Putamen (tissue), 1 donor: ENCODE data around the gene OXA1L.
"Not testable (repeated sequence)": the region's sequence is repeated elsewhere in the genome, so short reads cannot be mapped to it uniquely, and the experiment has no call there.

Experiments used
- DNase-seq: peaks from one replicate; pipeline ENCODE4 v3.0.0-alpha.2; 2016; ENCODE audit warnings: low spot score

Gene OXA1L

DNA sequence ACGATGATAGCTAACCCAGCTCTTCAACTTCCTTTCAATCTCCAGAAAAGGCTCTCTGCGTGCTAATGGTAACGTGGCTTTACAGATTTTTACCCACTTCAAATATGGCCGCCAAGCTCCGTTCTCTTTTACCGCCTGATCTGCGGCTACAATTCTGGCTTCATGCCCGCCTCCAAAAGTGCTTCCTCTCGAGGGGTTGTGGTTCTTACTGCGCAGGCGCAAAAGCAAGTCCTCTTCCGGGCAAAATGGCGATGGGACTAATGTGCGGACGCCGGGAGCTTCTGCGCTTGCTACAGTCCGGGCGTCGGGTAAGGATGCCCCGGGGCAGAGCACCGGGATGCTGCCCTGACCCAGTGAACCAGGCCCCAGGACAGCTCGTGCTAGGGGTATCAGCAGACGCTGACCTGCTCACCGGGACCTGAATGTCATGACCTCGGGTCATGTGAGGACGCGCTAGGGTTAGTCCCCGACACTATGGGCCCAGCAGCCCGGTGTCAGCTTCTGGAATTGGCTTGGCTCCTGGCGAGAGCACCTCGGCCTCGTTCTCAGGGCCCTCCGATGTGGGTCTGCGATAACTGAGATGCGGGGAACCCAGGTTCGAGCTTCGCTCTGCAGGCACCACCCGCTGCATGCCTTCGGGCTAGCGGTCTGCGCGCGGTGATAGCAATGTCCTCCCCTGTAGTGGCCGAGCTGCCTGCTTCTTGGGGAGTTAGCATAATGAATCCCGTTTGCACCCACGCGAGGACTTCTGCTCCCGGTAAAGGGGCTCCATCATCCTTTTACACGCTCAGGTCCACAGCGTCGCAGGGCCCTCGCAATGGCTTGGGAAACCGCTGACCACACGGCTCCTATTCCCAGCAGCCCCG, at the start of gene OXA1L:
Gene OXA1L, plus strand, starts transcription at position 232 of the 866 bp plus-strand sequence. Its CDS starts 14 bp downstream, at position 246.
- peak; percentile 97 for DNase-seq

DNA sequence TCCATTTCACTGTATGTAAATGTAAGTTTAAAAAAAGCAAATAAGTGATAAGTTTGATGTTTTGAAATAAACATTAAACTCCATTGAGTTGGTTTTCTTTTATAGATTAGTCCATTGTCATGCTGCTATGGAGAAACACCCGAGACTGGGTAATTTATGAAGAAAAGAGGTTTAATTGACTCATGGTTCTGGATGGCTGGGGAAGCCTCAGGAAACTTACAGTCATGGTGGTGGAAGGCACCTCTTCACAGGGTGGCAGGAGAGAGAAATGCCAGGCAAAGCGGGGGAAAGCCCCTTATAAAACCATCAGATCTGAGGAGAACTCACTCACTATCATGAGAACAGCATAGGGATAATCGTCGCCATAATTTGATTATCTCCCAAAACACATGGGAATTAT, 48.4 kb upstream of the OXA1L start:
- no peak for DNase-seq

DNA sequence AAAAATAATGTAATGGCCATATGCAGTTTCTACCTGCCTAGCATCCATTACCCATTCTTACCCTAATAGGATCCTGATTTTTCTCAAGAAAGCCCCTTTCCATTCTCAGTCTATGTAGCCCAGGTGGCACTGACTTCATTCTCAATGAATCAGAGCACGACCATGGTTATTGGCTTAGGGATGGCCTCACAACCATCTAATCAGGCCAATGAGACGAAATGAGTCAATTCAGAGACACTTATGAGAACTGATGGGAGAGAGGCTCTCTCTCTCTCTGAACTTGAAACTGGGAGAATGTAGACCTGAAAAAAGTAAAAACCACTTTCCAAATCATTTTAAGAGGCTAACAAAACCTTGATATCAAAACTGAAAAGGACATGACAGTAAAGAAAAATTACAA, 45.3 kb upstream of the OXA1L start:
- DNase-seq: no peak

DNA sequence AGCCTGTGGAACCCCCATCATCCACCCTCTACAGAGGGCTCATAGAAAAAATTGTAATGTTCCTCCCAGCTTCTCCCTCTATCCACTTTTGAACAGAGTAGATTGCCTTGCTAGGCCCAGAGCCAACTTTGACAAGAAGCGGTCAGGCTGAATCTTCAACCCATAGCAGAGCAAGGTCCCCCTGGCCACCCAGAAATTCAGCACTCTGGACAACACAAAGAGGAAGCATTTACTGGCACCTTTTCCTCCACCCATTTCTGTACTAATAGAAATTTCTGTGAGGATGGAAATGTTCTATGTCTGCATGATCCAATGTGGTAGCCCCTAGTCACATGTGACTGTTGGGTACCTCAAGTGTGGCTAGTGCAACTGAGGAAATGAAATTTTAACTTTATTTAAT, 42.7 kb upstream of the OXA1L start:
- no peak for DNase-seq

DNA sequence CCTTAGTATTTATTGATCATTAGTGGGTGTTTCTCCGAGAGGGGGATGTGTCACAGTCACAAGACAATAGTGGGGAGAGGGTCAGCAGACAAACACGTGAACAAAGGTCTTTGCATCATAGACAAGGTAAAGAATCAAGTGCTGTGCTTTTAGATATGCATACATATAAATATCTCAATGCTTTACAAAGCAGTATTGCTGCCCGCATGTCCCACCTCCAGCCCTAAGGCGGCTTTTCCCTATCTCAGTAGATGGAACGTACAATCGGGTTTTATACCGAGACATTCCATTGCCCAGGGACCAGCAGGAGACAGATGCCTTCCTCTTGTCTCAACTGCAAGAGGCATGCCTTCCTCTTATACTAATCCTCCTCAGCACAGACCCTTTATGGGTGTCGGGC, 41.6 kb upstream of the OXA1L start:
- DNase-seq: not testable (repeated sequence)

DNA sequence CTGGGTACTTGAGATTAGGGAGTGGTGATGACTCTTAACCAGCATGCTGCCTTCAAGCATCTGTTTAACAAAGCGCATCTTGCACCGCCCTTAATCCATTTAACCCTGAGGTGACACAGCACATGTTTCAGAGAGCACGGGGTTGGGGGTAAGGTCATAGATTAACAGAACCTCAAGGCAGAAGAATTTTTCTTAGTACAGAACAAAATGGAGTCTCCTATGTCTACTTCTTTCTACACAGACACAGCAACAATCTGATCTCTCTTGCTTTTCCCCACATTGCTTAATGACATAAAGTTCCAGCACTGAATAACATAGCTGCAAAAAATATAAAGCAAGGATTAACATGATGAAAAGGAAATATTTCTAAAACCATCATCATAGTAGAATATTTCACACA, 41.1 kb upstream of the OXA1L start:
- DNase-seq: not testable (repeated sequence)

DNA sequence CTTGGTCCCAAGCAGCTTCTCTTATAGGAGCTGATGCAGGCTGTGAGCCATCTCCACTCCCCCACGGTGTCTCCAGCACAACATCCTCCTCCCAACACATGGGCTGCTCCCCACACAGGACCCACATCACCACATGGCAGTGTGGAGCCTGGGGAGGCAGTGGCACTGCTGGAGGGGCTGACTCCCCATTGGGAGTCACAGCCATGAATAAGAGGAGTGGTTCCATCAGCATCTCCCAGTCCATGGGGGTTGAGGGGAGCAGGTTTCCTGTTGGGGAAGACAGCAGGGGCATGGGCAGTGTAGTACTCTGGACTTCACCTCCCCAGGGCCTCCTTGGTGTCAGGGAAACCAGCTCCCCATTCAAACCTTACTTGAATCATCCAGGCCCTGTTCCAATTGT, 40.5 kb upstream of the OXA1L start:
- DNase-seq: no peak

DNA sequence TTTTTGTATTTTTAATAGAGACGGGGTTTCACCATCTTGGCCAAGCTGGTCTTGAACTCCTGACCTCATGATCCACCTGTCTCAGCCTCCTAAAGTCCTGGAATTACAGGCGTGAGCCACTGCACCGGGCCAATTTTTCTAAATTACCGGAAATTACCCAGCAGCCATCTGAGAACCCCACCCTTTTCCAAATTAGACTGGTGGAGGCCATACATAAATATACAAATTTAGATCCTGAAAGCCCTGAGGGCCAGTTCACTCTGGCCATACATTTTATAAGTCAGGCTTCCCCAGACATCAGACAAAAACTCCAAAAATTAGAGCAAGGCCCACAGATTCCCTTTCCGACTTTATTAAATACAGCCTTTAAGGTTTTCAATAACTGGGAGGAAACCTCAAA, 34.4 kb upstream of the OXA1L start:
- not testable (repeated sequence) for DNase-seq

DNA sequence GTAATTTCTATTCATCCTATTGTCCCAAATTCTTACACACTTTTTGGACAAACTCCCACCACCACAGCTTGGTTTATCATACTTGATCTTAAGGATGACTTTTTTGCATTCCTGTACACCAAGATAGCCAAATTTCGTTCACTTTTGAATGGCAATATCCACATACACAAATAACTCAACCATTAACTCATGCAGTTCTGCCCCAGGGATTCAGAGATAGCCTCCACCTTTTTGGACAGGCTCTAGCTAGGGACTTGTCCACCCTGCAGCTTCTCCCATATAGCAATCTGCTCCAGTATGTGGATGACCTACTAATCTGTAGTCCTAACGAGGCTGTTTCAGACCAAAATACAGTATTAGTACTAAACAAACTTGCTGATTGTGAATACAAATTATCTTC, 32.7 kb upstream of the OXA1L start:
- no peak for DNase-seq

DNA sequence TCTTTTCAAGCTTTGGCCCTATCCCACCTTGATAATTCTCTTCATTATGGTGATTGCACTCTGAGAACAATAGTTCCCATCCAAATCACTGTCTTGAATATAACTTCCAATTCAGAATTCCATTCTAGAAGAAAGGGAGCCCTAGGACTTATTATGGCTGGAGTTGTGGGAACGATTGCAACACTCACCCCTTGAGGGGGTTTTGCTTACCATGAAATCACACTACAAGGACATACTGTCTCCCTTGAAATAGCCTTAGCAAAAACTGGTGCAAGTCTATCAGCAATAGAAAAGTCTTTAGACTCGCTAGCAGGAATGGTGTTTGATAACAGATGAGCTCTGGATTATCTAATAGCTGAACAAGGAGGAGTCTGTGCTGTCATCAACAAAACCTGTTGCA, 31.4 kb upstream of the OXA1L start:
- DNase-seq: no peak

DNA sequence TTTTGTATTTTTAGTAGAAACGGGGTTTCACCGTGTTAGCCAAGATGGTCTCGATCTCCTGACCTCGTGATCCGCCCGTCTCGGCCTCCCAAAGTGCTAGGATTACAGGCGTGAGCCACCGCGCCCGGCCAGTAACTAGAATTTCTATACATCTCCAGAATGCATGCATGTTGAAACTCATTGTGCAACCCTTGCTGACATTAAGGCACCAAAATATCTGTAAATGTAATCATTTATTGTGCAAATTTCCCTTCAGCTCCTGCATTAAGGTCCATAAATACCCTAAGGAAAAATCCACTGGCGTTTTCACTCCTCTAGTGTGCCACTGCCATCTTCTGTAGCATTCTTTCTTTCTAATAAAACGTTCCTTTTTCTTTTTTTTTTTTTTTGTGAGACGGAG, 30.1 kb upstream of the OXA1L start:
- not testable (repeated sequence) for DNase-seq

DNA sequence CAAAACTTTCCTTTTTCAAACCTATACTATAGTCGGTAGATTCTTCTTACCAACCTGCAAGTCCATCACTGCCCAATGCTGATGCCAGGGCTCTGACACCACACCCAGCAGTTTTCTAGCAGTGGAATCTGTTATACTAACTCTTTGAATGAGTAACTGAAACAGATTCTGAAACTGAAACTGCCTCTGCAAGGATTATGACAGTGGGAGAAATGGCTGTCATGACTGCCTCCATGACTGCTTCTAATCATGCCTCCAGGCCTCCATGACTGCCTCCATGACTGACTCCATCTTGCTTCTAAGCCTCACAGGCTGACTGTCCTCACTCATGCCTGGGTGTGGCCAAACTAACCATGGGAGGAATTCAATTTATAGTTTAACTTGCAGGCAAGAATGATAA, 29.4 kb upstream of the OXA1L start:
- no peak for DNase-seq

DNA sequence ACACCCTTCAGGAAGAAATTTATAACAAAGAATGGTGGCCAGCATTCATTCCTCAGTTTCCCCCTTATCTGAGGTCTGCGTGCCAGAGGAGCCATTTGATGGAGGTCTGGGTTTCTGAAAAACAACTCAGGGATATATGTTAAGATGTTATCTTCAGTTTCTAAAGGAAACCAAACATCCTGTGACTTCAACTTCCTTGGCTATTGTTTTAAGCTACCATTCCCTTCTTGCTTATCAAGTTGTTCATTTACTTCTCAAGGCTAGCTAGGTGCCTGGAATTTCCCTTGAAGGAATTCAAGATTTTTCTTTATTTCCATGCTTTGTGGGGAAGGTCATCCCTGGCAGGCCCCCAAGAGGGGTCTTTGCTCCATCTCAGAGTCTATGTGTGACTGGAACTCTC, 27.1 kb upstream of the OXA1L start:
- DNase-seq: no peak

DNA sequence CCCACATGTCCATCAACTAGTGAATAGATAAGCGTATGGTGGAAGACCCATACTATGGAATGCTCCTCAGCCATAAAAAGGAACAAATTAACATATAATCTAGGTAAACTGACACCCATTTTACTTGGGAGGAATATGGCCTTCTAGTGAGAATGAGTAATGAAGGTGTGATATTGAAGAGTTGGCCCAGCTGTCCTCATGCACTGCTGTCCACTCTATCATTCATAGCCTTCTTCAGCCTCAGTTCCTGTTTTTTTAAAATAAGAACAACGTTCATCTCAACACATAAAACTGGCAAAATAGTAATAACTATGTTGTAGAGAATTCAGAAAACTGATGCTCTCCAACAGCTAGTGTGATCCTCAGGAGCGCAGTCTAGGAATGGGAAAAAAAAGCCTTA, 26.5 kb upstream of the OXA1L start:
- DNase-seq: no peak

DNA sequence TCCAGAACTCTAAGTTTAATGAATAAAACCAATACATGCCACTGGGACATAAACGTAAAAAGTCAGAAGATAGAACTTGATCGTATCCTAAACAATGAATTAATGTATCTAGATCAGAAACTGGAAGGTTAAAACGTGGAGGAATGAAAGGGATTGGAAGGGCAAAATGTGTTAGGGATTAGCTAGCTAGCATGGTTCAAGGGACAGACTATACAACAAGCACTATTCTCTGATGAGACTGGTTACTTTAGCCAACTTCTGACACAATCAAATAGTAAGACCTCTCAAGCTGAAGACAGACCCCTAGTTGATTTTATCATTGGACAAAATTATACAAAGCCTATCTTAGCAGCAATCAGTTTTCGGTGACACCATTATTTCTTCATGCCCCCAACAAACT, 18.7 kb upstream of the OXA1L start:
- DNase-seq: no peak

DNA sequence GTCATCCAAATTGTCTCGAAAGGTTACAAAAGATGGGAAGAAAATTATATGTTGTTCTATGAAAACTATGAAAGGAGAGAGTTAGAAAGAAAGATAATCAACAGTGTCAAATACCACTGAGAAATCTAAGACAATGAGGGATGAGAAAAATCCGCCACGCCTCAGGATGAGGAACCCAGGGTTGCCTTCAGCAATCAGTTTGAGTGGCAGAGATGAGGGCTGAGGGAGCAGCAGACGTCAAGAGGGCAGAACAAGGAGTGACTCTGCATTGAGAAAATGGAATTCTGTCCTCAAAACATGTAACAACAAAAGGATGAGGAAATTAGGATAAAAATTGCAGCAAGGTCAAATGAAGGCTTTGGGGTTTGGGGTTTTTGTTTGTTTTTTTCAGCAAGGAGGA, 18.3 kb upstream of the OXA1L start:
- DNase-seq: no peak

DNA sequence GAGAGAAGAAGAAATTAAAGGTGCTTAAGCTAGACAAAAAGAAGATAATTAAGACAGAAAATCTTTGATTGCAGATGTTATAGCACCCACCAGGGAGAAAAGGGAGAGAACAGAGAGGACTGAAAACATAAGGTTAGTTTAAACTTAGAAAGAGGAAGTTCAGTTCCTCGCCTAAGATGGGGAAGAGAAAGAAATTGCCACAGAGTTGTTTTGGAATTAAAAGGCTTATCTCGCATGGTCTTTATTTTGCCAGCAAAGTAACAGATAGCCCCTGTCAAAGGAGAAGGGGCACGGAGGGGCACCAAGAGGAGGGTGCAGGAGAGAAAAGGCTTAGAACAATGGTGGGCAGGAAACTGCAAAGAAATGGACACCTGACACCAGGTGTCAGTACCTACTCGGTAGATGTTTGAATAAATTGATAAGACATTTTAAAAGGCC, 17.8 kb upstream of the OXA1L start:
- no peak for DNase-seq

DNA sequence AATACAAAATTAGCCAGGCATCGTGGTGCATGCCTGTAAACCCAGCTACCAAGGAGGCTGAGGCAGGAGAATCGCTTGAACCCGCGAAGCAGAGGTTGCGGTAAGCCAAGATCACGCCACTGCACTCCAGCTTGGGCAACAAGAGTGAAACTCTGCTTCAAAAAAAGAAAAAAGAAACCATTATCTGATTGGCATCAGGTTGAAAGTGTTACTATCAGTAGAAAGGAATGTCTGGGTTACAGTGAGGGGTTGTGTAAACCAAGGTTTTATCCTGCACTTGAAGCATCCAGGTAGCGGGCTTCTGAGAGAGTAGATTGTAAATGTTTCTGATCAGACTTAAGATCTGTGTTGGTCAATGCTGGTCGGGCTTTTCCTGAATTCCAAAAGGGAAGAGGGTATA, 14.1 kb upstream of the OXA1L start:
- no peak for DNase-seq

DNA sequence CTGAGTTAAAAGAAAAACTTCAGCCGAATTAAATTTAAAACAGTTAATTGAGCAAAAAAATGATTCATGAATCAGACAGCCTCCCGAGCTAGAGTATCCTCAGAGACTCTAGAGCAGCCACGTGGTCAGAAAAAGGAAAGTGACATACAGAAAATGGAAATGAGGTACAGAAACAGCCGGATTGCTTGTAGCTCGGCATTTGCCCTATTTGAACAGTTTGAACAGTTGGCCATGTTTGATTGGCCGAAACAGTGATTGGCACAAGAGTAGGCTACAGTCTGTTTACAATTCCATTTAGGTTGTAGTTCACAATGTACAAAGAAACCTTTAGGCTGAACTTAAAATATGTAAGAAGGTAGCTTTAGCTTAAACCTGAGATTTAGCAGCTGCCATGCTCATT, 12.9 kb upstream of the OXA1L start:
- no peak for DNase-seq

DNA sequence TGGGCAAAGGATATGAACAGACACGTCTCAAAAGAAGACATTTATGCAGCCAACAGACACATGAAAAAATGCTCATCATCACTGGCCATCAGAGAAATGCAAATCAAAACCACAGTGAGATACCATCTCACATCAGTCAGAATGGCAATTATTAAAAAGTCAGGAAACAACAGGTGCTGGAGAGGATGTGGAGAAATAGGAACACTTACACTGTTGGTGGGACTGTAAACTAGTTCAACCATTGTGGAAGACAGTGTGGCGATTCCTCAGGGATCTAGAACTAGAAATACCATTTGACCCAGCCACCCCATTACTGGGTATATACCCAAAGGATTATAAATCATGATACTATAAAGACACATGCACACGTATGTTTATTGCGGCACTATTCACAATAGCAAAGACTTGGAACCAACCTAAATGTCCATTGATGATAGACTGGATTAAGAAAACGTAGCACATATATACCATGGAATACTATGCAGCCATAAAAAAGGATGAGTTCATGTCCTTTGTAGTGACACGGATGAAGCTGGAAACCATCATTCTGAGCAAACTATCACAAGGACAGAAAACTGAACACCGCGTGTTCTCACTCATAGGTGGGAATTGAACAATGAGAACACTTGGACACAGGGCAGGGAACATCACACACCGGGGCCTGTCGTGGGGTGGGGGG, 8.4 kb upstream of the OXA1L start:
- not testable (repeated sequence) for DNase-seq

DNA sequence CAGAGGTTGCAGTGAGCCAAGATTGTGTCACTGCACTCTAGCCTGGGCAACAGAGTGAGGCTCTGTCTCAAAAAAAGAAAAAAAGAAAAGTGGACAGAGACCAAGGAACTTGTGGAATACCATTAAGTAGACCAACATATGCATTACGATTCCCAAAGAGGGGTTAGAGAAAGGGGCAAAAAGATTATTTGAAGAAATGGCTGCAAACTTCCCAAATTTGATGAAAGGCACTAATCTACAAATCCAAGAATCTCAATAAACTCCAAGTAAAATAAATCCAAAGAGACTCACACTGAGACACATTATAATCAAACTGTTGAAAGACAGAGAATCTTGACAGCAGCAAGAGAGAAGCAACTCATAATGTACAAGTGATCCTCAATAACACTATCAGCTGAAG, 4.8 kb upstream of the OXA1L start:
- no peak for DNase-seq

DNA sequence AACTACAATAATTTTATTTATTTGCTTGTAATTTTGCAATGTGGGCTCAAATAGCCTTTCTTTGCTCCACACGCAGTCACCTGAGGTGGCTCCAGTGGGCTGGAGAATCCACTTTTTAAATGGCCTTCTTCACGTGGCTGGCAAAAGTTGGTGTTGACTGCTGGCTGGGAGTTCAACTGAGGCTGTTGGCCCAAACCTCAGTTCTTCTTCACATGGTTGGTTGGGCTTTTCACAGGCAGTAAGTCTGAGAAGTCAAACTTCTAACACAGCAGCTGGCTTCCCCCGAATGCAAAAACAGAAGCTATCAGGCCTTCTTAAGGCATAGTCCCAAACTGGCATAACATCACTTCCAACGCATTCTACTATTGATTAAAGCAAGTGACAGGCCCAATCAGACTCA, 2.1 kb upstream of the OXA1L start:
- no peak for DNase-seq

DNA sequence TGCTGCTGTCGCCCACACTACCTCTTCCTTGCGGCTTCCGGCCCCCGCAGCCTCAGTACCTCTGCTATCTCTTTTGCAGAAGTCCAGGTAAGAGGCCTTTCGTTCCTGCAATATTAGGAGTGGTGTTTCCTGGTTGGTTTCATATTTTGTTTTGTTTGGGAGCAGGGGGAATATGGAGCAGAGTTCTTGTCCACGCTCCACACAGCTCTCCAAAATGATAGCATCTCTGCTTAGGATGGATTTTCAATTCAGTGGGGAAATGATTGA, 768 bp downstream of the OXA1L start:
- no peak for DNase-seq

DNA sequence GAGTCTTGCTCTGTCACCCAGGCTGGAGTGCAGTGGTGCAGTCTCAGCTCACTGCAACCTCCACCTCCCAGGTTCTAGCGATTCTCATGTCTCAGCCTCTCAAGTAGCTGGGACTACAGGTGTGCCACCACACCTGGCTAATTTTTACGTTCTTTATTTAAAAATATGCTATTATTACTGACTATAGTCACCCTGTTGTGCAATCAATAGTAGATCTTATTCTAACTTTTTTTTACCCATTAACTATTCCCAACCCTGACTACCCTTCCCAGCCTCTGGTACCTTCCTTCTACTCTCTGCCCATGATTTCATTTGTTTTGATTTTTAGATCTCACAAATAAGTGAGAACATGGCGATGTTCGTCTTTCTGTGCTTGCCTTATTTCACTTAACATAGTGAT, 2.5 kb downstream of the OXA1L start:
- DNase-seq: no peak
